GM21423 (cell line): ENCODE measurements around the gene SIGLEC12.
"Not testable (repeated sequence)": the region's sequence is repeated elsewhere in the genome, so short reads cannot be mapped to it uniquely, and the experiment has no call there.

Source experiments
- ATAC-seq: cut with Tn5 transposase; IDR thresholded peaks from one replicate; pipeline ENCODE4 v1.9.1; 2021; ENCODE audit warnings: mild to moderate bottlenecking, moderate library complexity; ENCODE audit not compliant: unreplicated experiment

The SIGLEC12 gene

DNA sequence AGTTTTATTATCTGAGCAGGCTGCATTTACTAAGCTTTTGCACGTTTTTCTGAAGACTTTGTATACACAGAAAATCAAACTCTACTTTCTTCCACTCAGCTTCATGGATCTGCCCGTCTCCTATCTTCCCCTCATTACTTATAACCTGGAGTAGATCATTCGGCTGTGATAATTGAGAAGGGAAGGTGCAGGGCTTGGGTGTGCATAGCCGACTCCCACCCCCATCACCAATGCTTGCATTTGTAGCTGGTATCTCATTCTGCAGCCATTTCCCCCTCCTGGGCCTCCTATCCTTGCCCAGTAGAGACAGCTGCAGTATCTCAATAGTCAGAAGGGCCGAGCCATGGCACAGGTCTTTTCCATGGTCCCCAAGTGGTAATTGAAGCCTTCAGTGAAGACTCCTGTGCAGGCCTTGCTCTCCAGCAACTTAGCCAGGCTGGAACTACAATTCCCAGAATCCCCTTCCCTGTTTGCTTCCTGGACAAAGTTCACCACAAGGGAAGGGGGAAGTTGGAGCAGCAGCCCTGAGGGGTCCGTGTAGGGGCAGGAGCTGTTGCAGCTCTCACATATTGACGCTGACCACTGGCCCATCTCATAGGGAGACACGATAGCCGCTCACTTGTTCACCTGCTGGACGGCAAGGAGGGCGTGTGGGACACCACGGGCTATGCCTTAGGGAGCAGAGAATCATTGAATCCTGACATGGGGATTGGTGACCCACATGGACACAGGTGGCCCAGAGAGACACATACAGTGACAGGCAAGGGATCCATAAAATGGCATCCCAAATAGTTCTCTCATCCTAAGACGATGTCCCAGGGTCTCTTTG, 41.2 kb downstream of the SIGLEC12 start:
- no peak for ATAC-seq

DNA sequence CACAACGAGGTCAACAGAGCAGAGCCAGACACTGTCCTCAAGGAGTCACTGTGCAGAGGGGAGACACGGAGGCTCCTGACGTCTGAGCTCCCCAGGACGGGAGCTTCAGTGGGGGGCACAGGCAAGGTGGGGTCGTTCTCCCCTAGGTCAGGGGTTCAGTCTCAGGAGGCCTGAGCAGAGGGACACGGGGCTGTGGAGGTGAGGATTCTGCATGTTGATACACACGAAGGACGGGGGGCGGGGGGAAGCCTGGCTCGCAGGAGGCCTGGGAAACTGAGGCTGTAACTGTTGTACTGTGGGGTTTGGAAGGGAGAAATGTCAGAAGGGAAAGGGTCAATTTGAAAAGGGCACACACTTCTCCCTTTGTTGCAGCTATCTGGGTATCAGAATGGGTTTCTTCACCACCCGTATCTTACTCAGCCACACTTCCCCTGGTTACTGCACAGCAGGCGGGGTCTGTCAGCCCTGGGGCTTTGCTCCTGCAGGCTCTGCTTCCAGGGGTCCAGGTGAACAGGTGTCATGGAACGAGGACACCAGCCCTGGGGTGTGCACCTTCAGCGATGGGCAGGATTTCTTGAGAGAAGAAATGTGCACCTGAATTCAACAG, 42.6 kb downstream of the SIGLEC12 start:
- no peak for ATAC-seq

DNA sequence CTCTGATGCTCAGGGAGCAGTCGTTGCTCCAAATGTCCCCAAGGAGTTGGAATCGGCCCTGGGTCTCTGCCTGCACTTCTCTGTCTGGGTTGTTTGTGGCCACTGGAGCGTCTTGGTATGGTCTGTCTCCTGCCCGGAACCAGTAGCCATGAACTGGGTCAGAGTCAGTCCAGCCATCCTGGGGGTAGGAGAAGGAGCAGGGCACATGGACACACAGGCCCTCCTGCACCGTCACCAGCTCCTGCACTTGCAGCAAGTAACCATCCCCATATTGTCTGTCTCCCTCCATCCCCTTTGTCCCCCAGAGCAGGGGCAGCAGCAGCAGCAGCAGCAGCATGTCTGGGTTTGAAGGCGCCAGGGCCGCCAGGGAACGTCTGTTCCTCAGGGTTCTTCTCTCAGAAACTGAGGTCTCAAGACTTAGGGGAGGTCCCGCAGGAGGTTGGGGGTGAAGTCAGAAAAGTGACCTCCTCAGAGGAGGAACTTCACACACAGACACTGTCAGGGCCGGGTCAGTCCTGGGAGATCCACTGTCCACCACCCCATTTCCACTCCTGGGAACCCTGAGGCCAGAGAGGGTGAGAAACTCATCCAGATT, 43.5 kb downstream of the SIGLEC12 start, which contains the start of gene SIGLEC8:
Gene SIGLEC8, minus strand, starts transcription at position 404 of the 595 bp plus-strand sequence. Its CDS starts 67 bp downstream, at position 337.
- ATAC-seq, result no peak

DNA sequence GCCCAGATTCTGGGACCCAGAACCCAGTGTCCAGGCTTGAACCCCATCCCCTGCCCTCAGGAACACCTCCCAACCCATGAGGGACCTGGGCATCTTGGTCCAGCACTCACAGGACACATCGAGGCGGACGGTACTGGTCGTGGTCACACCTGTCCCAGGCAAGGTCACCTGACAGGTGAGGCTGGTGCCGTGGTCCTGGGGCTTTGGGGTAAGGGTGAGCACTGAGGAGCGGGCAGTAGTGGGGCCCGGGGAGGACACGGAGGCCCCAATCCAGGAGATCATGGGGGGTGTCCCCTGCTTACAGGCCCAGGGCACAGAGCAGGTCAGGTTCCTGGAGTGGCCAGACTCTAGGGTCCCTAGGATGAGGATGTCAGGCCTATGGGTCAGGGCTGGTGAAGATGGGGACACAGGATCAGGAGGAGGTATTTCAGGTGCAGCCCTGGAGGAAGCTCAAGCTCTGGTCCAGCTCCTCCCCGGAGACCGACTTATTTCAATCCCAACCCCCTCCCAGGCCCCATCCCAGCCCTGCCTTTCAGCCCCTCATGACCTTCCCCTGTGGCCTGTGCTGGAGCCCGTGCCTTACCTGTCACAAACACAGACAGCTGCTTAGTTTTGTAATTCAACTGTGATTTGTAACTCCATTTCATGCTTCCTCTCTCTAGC, 44.1 kb downstream of the SIGLEC12 start:
- ATAC-seq, result no peak

DNA sequence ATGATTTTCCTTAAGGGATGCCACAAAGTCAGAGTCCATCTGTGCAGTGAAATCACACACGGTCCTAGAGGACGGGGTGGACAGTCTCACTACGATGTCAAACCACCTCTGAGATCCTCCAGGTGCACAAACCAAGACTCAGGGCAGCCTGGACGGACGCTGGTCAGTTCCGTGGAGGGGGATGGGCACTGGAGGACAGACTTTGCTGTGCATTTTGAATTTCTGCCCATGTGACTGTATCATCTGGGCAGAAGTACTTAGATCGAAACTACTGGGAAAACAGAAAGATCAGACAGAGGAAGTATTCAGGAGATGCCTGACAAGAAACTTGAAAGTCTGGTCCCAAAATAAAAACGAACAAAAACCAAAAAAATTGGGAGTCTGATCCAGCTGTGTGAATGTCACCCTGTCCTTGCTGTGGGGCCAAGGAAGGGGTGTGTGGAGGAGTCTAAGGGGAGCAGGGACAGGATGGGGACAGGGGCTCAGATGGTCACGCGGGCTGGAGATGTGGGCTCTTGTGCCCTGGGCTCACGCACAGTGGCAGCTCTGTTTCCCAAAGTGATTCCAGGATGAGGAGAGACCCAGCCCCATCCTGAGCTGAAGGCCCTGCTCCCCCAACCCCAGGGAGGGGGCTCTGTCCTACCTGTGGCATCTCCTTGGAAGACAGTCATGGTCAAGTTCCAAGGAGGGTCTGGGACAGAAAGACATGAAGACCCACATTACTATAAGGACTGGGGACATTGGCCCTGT, 44.9 kb downstream of the SIGLEC12 start:
- no peak for ATAC-seq

DNA sequence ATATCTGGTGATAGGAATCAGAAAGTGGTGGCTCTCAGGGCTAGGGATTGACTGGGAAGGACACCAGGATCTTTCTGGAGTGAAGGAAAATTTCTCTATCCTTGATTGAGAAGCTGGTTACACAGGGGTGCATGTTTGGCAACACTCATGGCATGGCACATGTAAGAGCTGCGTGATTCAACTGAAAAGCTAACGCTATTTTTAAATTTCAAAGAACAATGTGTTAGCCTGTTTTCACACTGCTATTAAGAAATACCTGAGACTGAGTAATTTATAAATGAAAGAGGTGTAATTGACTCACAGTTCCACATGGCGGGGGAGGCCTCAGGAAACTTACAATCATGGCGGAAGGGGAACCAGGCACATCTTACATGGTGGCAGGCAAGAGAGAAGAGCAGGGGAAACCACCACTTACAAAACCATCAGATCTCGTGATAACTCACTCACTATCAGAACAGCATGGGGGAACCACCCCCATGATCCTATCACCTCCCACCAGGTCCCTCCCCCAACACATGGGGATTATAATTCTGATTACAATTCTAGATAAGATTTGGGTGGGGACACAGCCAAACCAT, 50.8 kb downstream of the SIGLEC12 start:
- no peak for ATAC-seq

DNA sequence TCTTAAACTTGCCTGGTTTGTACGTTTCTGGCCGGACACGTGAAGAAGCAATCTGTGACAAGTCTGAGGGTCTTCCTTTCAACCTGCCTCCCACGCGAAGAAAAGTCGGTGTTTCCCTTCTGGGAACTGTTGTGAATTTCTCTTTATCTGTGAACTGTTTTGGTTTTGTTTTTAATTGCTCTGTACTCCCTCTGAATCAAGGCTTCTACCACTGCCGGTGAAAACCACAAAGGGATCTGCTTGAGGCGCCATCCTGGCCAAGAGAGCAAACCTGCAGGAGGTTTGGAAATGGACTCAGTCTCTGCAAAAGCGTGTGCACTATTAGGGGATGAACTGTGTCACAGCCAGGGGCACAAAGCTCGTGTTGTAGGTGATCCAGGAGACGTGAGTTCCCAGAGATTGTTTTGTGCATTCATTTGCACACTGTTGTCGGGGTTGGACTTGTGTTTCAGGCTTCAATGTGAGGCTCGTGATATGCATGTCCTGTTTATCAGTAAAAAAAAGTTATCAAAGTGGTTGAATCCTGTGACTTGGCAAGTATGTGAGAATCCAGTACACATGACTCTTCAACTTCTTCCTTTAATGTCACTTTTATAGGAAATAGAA, 53.1 kb downstream of the SIGLEC12 start:
- ATAC-seq, result no peak

DNA sequence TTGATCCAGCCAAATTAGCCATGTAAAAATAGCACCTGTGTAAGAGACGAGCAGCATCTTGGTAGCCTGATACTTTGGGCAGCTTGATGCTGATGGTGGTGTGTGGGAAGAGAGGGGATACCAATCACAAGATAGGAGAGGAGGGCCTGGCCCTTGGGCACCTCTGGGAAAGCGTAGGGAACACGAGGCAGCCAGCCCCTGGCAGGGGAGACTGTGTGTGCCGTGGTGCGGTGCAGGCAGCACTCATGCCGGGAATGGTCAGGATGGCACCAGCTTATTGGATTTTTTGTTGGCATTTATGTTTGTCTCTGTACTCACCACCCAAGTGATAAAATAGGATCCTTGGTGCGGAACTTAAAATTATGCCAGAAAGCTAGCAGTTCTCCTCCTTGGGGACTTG, 53.6 kb downstream of the SIGLEC12 start:
- no peak for ATAC-seq

DNA sequence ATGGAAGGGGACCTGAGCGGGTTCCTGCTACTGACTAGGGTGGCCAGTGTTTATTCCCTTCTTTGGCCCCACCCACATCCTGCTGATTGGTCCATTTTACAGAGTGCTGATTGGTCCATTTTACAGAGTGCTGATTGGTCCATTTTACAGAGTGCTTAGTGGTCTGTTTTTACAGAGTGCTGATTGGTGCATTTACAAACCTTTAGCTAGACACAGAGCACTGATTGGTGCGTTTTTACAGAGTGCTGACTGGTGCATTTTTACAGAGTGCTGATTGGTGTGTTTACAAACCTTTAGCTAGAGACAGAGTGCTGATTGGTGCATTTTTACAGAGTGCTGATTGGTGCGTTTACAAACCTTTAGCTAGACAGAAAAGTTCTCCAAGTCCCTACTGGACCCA, 54.1 kb downstream of the SIGLEC12 start:
- ATAC-seq, result not testable (repeated sequence)

DNA sequence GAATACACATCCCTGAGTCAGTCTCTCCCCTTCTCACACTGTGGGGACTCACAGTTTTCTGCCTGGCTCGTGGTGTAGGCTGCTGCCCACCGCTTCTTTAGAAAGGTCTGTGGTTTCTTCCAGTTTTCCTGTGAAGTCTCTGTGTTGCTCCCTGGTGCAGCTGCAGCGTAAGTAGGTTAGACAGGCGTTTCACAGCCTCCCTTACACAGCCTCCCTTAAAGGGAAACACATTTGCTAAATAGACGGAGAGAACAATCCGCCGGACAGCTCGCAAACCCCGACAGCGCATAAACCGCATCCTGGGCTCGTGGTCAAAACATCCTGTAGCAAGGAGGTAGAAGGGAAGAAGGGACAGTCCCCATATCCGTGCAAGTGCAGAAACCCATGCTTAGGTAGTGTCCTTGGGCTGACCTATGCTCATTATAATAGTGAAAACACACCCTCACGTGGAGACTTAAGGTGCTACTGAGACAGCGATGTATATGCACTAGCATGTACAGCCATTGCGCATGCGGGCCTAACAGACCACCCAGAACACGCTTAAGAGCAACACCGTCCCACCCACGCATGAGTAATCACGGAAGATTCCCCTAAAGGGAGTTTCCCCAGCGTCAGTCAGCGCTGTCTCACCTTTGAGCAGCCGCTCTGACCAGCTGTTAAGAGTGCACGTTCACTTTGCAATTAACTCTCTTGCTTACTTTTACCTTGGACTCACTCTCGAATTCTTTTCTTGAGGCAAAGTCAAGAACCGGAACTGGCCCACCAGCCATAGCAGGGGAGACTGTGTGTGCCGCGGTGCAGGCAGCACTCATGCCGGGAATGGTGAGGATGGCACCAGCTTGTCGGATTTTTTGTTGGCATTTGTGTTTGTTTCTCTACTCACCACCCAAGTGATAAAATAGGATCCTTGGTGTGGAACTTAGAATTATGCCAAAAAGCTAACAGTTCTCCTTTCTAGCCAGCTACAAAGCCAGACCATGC, 59.9 kb downstream of the SIGLEC12 start:
- ATAC-seq, result peak; percentile 94
